Mesenchymal stem cell (in vitro differentiated cells and primary cell): ENCODE data around the gene ACTA2.

Source experiments
- DNase-seq: peaks from one replicate; pipeline ENCODE4 v3.0.0-alpha.2; 2013
- H2AFZ ChIP-seq: one replicate; pipeline ENCODE4 v1.6.1; 2013; ENCODE audit warnings: low read depth, mild to moderate bottlenecking, control low read depth, inconsistent platforms, low read length, moderate library complexity
- H2AK5ac ChIP-seq: 2 replicates; pipeline ENCODE4 v1.6.1; 2013; ENCODE audit warnings: low read length, moderate library complexity, mild to moderate bottlenecking, inconsistent platforms; ENCODE audit not compliant: severe bottlenecking
- H2BK120ac ChIP-seq: one replicate; pipeline ENCODE4 v1.6.1; 2013; ENCODE audit warnings: low read depth, mild to moderate bottlenecking, inconsistent platforms, low read length, moderate library complexity
- H2BK12ac ChIP-seq, 2 experiments: one replicate each; pipeline ENCODE4 v1.6.1; 2013; ENCODE audit warnings: inconsistent platforms in 2 of 2, low read length in 2 of 2, mild to moderate bottlenecking in 2 of 2, moderate library complexity in 2 of 2, control low read depth in 1 of 2
- H2BK15ac ChIP-seq: one replicate; pipeline ENCODE4 v1.6.1; 2013; ENCODE audit warnings: mild to moderate bottlenecking, low read depth, inconsistent platforms; ENCODE audit not compliant: poor library complexity, severe bottlenecking
- H2BK5ac ChIP-seq: 2 replicates; pipeline ENCODE4 v1.6.1; 2013; ENCODE audit warnings: low read depth, mild to moderate bottlenecking, low read length, control low read depth, inconsistent platforms; ENCODE audit not compliant: poor library complexity, severe bottlenecking
- H3K14ac ChIP-seq, 2 experiments: one replicate each; pipeline ENCODE4 v1.6.1; 2013; ENCODE audit warnings: inconsistent platforms in 2 of 2, low read length in 2 of 2, control low read depth in 1 of 2, mild to moderate bottlenecking in 1 of 2, moderate library complexity in 1 of 2
- H3K18ac ChIP-seq, 2 experiments: one replicate each; pipeline ENCODE4 v1.6.1; 2013; ENCODE audit warnings: inconsistent platforms in 2 of 2, low read length in 2 of 2, control low read depth in 1 of 2, low read depth in 1 of 2, mild to moderate bottlenecking in 1 of 2
- H3K23ac ChIP-seq, 2 experiments: one replicate each; pipeline ENCODE4 v1.6.1; 2013; ENCODE audit warnings: inconsistent platforms in 2 of 2, low read length in 2 of 2, mild to moderate bottlenecking in 2 of 2, moderate library complexity in 2 of 2, control low read depth in 1 of 2
- H3K27ac ChIP-seq: 2 replicates; pipeline ENCODE4 v1.5.1; 2013; ENCODE audit warnings: mild to moderate bottlenecking, moderate library complexity, low read length, control low read depth, inconsistent platforms; ENCODE audit not compliant: poor library complexity, severe bottlenecking
- H3K27me3 ChIP-seq, 2 experiments: 2 replicates each; pipeline versions ENCODE4 v1.6.1 to v1.7.0; 2013; ENCODE audit warnings: low read length in 2 of 2, mild to moderate bottlenecking in 2 of 2, moderate library complexity in 2 of 2, control low read depth in 1 of 2, inconsistent platforms in 1 of 2; ENCODE audit not compliant: control insufficient read depth in 1 of 2, insufficient read depth in 1 of 2
- H3K36me3 ChIP-seq, 2 experiments: 2 replicates each; pipeline versions ENCODE4 v1.6.1 to v1.7.0; 2013; ENCODE audit warnings: low read length in 2 of 2, control low read depth in 1 of 2, inconsistent platforms in 1 of 2, low read depth in 1 of 2, mild to moderate bottlenecking in 1 of 2; ENCODE audit not compliant: insufficient read depth in 2 of 2, control insufficient read depth in 1 of 2
- H3K4ac ChIP-seq, 2 experiments: one replicate each; pipeline ENCODE4 v1.6.1; 2013; ENCODE audit warnings: inconsistent platforms in 2 of 2, low read length in 2 of 2, mild to moderate bottlenecking in 2 of 2, moderate library complexity in 2 of 2, control low read depth in 1 of 2, low read depth in 1 of 2
- H3K4me1 ChIP-seq: 2 replicates; pipeline ENCODE4 v1.6.1; 2013; ENCODE audit warnings: low read depth, low read length, control low read depth; ENCODE audit not compliant: control insufficient read depth, insufficient read depth
- H3K4me2 ChIP-seq: 2 replicates; pipeline ENCODE4 v1.6.1; 2013; ENCODE audit warnings: low read length, mild to moderate bottlenecking, inconsistent platforms; ENCODE audit not compliant: poor library complexity, severe bottlenecking
- H3K4me3 ChIP-seq, 2 experiments: 2 replicates each; pipeline versions ENCODE4 v1.5.1 to v1.7.0; 2013; ENCODE audit warnings: low read length in 2 of 2, mild to moderate bottlenecking in 2 of 2, control low read depth in 1 of 2, low read depth in 1 of 2; ENCODE audit not compliant: insufficient read depth in 1 of 2
- H3K79me1 ChIP-seq: replicated peaks from 2 replicates; pipeline ENCODE4 v1.6.1; 2013; ENCODE audit warnings: mild to moderate bottlenecking, control low read depth, low read length, inconsistent platforms; ENCODE audit not compliant: poor library complexity, severe bottlenecking
- H3K9ac ChIP-seq: 2 replicates; pipeline ENCODE4 v1.7.0; 2013; ENCODE audit warnings: mild to moderate bottlenecking, low read length, moderate library complexity
- H3K9me3 ChIP-seq: 2 replicates; pipeline ENCODE4 v1.7.0; 2013; ENCODE audit warnings: mild to moderate bottlenecking, low read length; ENCODE audit not compliant: control insufficient read depth
- H4K8ac ChIP-seq: one replicate; pipeline ENCODE4 v1.6.1; 2013; ENCODE audit warnings: inconsistent platforms, mild to moderate bottlenecking, low read length, moderate library complexity
- H4K91ac ChIP-seq: one replicate; pipeline ENCODE4 v1.6.1; 2013; ENCODE audit warnings: mild to moderate bottlenecking, low read length, inconsistent platforms
- WGBS: methylation state at CpG from one replicate; pipeline ENCODE4 v1.1.7; 2013; ENCODE audit warnings: mixed read lengths; 5-methylcytosine and 5-hydroxymethylcytosine counted together

The ACTA2 gene

GRCh38 chr10:88943778-88944177 is 8.8 kb downstream of the ACTA2 start:
- Histone ChIP-seq H3K4me3 (no peak overlapping the region), H3K27ac (no peak overlapping the region), H2AK5ac (no peak overlapping the region), H3K4me2 (no peak overlapping the region), H3K4me1 (no peaks in the 10 kb centered on the region), H3K23ac (no peak overlapping the region), H3K27me3 (no peaks in the 10 kb centered on the region), H3K9ac (no peak overlapping the region), H3K36me3 (peaks cover 21 to 79% of the 10 kb centered on the region in 2 experiments), H2BK120ac (no peak overlapping the region), H3K18ac (no peak overlapping the region), H2BK15ac (no peak overlapping the region), H4K8ac (no peak overlapping the region), H2BK5ac (no peak overlapping the region), H3K4ac (no peak overlapping the region), H4K91ac (no peak overlapping the region), H2BK12ac (no peak overlapping the region), H2AFZ (no peak overlapping the region), H3K79me1 (peaks cover 2% of the 10 kb centered on the region), H3K14ac (no peak overlapping the region), H3K9me3 (no peaks in the 10 kb centered on the region)
- 95% methylated on average over 3 of the region's 3 CpGs for WGBS
- no peak for DNase-seq

DNA sequence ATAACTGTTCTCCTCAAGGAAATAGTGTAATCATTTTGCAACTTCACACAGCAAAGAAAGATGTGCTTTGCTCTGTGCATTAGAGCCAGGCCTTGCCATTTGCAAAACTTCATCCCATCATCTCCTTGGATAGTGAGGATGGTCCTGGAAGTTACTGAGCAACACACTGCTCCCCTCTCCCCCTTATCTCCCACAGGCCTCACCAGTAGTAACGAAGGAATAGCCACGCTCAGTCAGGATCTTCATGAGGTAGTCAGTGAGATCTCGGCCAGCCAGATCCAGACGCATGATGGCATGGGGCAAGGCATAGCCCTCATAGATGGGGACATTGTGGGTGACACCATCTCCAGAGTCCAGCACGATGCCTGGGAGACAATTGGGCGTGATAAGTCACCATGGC is 11.5 kb downstream of the ACTA2 start:
- no peak overlapping the region for H3K4me3 ChIP-seq
- H3K9ac ChIP-seq, result no peak overlapping the region
- no peak overlapping the region for H2AFZ ChIP-seq
- H3K4me2 ChIP-seq, result no peak overlapping the region
- H2BK5ac ChIP-seq, result no peak overlapping the region
- no peak overlapping the region for H3K27ac ChIP-seq
- H3K4me1 ChIP-seq, result no peaks in the 10 kb centered on the region
- no peak overlapping the region for H2AK5ac ChIP-seq
- no peak overlapping the region for H3K14ac ChIP-seq
- no peak overlapping the region for H4K91ac ChIP-seq
- H3K79me1 ChIP-seq, result peaks cover 2% of the 10 kb centered on the region
- no peaks in the 10 kb centered on the region for H3K9me3 ChIP-seq
- no peaks in the 10 kb centered on the region for H3K27me3 ChIP-seq
- 97% methylated on average over 6 of the region's 6 CpGs for WGBS
- H2BK15ac ChIP-seq, result no peak overlapping the region
- no peak for DNase-seq
- no peak overlapping the region for H3K23ac ChIP-seq
- H3K4ac ChIP-seq, result no peak overlapping the region
- no peak overlapping the region for H2BK12ac ChIP-seq
- peaks cover 21 to 100% of the 10 kb centered on the region in 2 experiments for H3K36me3 ChIP-seq
- no peak overlapping the region for H3K18ac ChIP-seq
- H4K8ac ChIP-seq, result no peak overlapping the region
- no peak overlapping the region for H2BK120ac ChIP-seq

GRCh38 chr10:88938938-88939337 is 13.6 kb downstream of the ACTA2 start:
- H2AFZ ChIP-seq, result no peak overlapping the region
- no peak overlapping the region for H3K23ac ChIP-seq
- no peak overlapping the region for H4K8ac ChIP-seq
- no peak overlapping the region for H3K27ac ChIP-seq
- H3K9me3 ChIP-seq, result no peaks in the 10 kb centered on the region
- peaks cover 23 to 98% of the 10 kb centered on the region in 2 experiments for H3K36me3 ChIP-seq
- H2AK5ac ChIP-seq, result no peak overlapping the region
- H3K4ac ChIP-seq, result no peak overlapping the region
- H3K14ac ChIP-seq, result no peak overlapping the region
- no peak overlapping the region for H4K91ac ChIP-seq
- H3K27me3 ChIP-seq, result no peaks in the 10 kb centered on the region
- H2BK15ac ChIP-seq, result no peak overlapping the region
- H3K4me3 ChIP-seq, result no peak overlapping the region
- H3K9ac ChIP-seq, result no peak overlapping the region
- H2BK120ac ChIP-seq, result no peak overlapping the region
- peaks cover 2% of the 10 kb centered on the region for H3K79me1 ChIP-seq
- H3K18ac ChIP-seq, result no peak overlapping the region
- WGBS, result 100% methylated on average over 2 of the region's 2 CpGs
- H3K4me1 ChIP-seq, result no peaks in the 10 kb centered on the region
- H3K4me2 ChIP-seq, result no peak overlapping the region
- no peak for DNase-seq
- no peak overlapping the region for H2BK12ac ChIP-seq
- no peak overlapping the region for H2BK5ac ChIP-seq

DNA sequence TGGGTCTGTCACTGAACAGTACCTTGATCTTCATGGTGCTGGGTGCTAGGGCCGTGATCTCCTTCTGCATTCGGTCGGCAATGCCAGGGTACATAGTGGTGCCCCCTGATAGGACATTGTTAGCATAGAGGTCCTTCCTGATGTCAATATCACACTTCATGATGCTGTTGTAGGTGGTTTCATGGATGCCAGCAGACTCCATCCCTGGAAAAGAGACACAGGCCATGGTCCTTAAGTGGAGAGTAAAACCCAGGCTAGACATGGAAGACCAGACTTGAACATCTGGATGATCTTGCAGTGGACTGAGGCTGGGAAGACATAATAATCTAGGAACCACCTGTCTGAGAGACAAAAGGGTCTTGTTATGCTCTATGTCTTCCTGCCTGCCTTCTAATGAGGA is 14.5 kb downstream of the ACTA2 start:
- Histone ChIP-seq H3K9me3 (no peaks in the 10 kb centered on the region), H4K91ac (no peak overlapping the region), H3K27me3 (no peaks in the 10 kb centered on the region), H2BK15ac (no peak overlapping the region), H2BK12ac (no peak overlapping the region), H3K79me1 (peaks cover 2% of the 10 kb centered on the region), H3K4ac (no peak overlapping the region), H3K14ac (no peak overlapping the region), H3K4me2 (no peak overlapping the region), H2BK120ac (no peak overlapping the region), H4K8ac (no peak overlapping the region), H3K9ac (no peak overlapping the region), H3K4me1 (no peaks in the 10 kb centered on the region), H2AFZ (no peak overlapping the region), H3K27ac (no peak overlapping the region), H3K36me3 (peaks cover 21 to 95% of the 10 kb centered on the region in 2 experiments), H2AK5ac (no peak overlapping the region), H3K4me3 (no peak overlapping the region), H2BK5ac (no peak overlapping the region), H3K18ac (no peak overlapping the region), H3K23ac (no peak overlapping the region)
- DNase-seq, result no peak
- 96% methylated on average over 3 of the region's 3 CpGs for WGBS
